GM19099 (cell line): ENCODE results near the gene SLC7A14.

ENCODE experiments used
- POLR2A ChIP-seq: IDR thresholded peaks from 3 replicates; pipeline ENCODE4 v1.6.1; 2011; ENCODE audit warnings: low read depth; ENCODE audit not compliant: insufficient read length; ENCODE audit errors: extremely low read depth

Gene SLC7A14

GRCh38 chr3:170603770-170604510, 18.1 kb upstream of the SLC7A14 start:
- TF ChIP-seq POLR2A: no peak

- no peak for TF ChIP-seq POLR2A
Observed at GRCh38 chr3:170602556-170602955, 16.7 kb upstream of the SLC7A14 start.

- TF ChIP-seq POLR2A: no peak
Observed at GRCh38 chr3:170600005-170600624, 14.2 kb upstream of the SLC7A14 start.

- no peak for TF ChIP-seq POLR2A
Observed at GRCh38 chr3:170599091-170599490, 13.2 kb upstream of the SLC7A14 start.

GRCh38 chr3:170598091-170598502, 12.2 kb upstream of the SLC7A14 start:
- TF ChIP-seq POLR2A: no peak

- TF ChIP-seq POLR2A: no peak
Observed at GRCh38 chr3:170594528-170594927, 8.7 kb upstream of the SLC7A14 start.

GRCh38 chr3:170593634-170594033, 7.8 kb upstream of the SLC7A14 start:
- no peak for TF ChIP-seq POLR2A

GRCh38 chr3:170589113-170589512, 3.2 kb upstream of the SLC7A14 start:
- no peak for TF ChIP-seq POLR2A

GRCh38 chr3:170585008-170585936, 603 bp downstream of the SLC7A14 start:
- TF ChIP-seq POLR2A: no peak

GRCh38 chr3:170584585-170585007, 1.3 kb downstream of the SLC7A14 start:
- TF ChIP-seq POLR2A: no peak

- no peak for TF ChIP-seq POLR2A
Observed at GRCh38 chr3:170579646-170580045, 6.2 kb downstream of the SLC7A14 start.

- no peak for TF ChIP-seq POLR2A
Observed at GRCh38 chr3:170572665-170573253, 13.1 kb downstream of the SLC7A14 start.

GRCh38 chr3:170566413-170566812, 19.5 kb downstream of the SLC7A14 start:
- no peak for TF ChIP-seq POLR2A

GRCh38 chr3:170565495-170565894, 20.4 kb downstream of the SLC7A14 start:
- TF ChIP-seq POLR2A: no peak

GRCh38 chr3:170564664-170565063, 21.2 kb downstream of the SLC7A14 start:
- TF ChIP-seq POLR2A: no peak
